GM12873 (cell line): ENCODE results near the gene SIGLEC6.

Source experiments
- CTCF ChIP-seq: IDR thresholded peaks from 2 replicates; pipeline ENCODE4 v1.5.1; 2012; ENCODE audit warnings: low read depth, mild to moderate bottlenecking, moderate library complexity, low read length, control low read depth; ENCODE audit not compliant: insufficient read depth; ENCODE audit errors: missing control alignments

SIGLEC6 gene

GRCh38 chr19:51480590-51480989 is 50.9 kb downstream of the SIGLEC6 start:
- TF ChIP-seq CTCF = no peak

- TF ChIP-seq CTCF = no peak
Measured at GRCh38 chr19:51479531-51480331, 51.7 kb downstream of the SIGLEC6 start.

GRCh38 chr19:51478381-51479234 is 52.9 kb downstream of the SIGLEC6 start, which contains the start of gene CEACAM18:
Gene CEACAM18 (plus strand): TSS chr19:51478539.
- no peak for TF ChIP-seq CTCF

GRCh38 chr19:51477344-51477743 is 54.1 kb downstream of the SIGLEC6 start:
- TF ChIP-seq CTCF = no peak

GRCh38 chr19:51476164-51476563 is 55.3 kb downstream of the SIGLEC6 start:
- no peak for TF ChIP-seq CTCF

- peak; percentile 89 for TF ChIP-seq CTCF
Measured at GRCh38 chr19:51473009-51473707, 58.3 kb downstream of the SIGLEC6 start.

GRCh38 chr19:51472607-51473006 is 58.9 kb downstream of the SIGLEC6 start:
- no peak for TF ChIP-seq CTCF
